WTC11 (cell line): ENCODE data around the gene KCNMB3.

Source experiments
- CTCF ChIP-seq: fragments of 200-600 bp; IDR thresholded peaks from 2 replicates; pipeline ENCODE4 v1.8.0; 2022; ENCODE audit warnings: antibody characterized with exemption
- ELF4 ChIP-seq: sonication (generic); formaldehyde crosslinking; IDR thresholded peaks from 2 replicates; pipeline ENCODE4 v1.8.1; 2022; ENCODE audit warnings: low read depth, mild to moderate bottlenecking, moderate library complexity, missing genetic modification reagents
- HMGXB4 ChIP-seq: sonication (generic); formaldehyde crosslinking; IDR thresholded peaks from 2 replicates; pipeline ENCODE4 v1.8.1; 2023; ENCODE audit warnings: mild to moderate bottlenecking, moderate library complexity, missing genetic modification reagents
- IRF2 ChIP-seq: sonication (generic); formaldehyde crosslinking; IDR thresholded peaks from 2 replicates; pipeline ENCODE4 v1.8.0; 2022; ENCODE audit warnings: low read depth, missing genetic modification reagents, borderline replicate concordance
- MAX ChIP-seq: sonication (generic); formaldehyde crosslinking; IDR thresholded peaks from 2 replicates; pipeline ENCODE4 v1.8.0; 2022; ENCODE audit warnings: mild to moderate bottlenecking, missing genetic modification reagents
- NFYB ChIP-seq: sonication (generic); formaldehyde crosslinking; conservative IDR thresholded peaks from 2 replicates; pipeline ENCODE4 v1.8.0; 2022; ENCODE audit warnings: low read depth, missing genetic modification reagents
- NR2C2 ChIP-seq: sonication (generic); formaldehyde crosslinking; IDR thresholded peaks from 2 replicates; pipeline ENCODE4 v1.8.0; 2022; ENCODE audit warnings: mild to moderate bottlenecking, missing genetic modification reagents
- SP1 ChIP-seq: sonication (generic); formaldehyde crosslinking; conservative IDR thresholded peaks from 2 replicates; pipeline ENCODE4 v1.8.1; 2022; ENCODE audit warnings: missing genetic modification reagents
- USF1 ChIP-seq: sonication (generic); formaldehyde crosslinking; IDR thresholded peaks from 2 replicates; pipeline ENCODE4 v1.8.0; 2022; ENCODE audit warnings: mild to moderate bottlenecking, missing genetic modification reagents
- USF2 ChIP-seq: sonication (generic); formaldehyde crosslinking; IDR thresholded peaks from 2 replicates; pipeline ENCODE4 v1.8.1; 2023; ENCODE audit warnings: mild to moderate bottlenecking, missing genetic modification reagents, moderate library complexity
- ZNF121 ChIP-seq: sonication (generic); formaldehyde crosslinking; IDR thresholded peaks from 2 replicates; pipeline ENCODE4 v1.8.0; 2023; ENCODE audit warnings: missing genetic modification reagents

GRCh38 chr3:179196098-179196497 lies 54.8 kb downstream of the KCNMB3 start:
- TF ChIP-seq NFYB (CRISPR knock-in tag) (no peak), CTCF (no peak), NR2C2 (no peak), IRF2 (CRISPR knock-in tag) (no peak), ZNF121 (no peak), USF2 (CRISPR knock-in tag) (no peak), MAX (no peak), HMGXB4 (CRISPR knock-in tag) (no peak), SP1 (CRISPR knock-in tag) (no peak), ELF4 (CRISPR knock-in tag) (no peak), USF1 (CRISPR knock-in tag) (no peak)
